ENCODE results near the gene ARHGAP18.

DNA sequence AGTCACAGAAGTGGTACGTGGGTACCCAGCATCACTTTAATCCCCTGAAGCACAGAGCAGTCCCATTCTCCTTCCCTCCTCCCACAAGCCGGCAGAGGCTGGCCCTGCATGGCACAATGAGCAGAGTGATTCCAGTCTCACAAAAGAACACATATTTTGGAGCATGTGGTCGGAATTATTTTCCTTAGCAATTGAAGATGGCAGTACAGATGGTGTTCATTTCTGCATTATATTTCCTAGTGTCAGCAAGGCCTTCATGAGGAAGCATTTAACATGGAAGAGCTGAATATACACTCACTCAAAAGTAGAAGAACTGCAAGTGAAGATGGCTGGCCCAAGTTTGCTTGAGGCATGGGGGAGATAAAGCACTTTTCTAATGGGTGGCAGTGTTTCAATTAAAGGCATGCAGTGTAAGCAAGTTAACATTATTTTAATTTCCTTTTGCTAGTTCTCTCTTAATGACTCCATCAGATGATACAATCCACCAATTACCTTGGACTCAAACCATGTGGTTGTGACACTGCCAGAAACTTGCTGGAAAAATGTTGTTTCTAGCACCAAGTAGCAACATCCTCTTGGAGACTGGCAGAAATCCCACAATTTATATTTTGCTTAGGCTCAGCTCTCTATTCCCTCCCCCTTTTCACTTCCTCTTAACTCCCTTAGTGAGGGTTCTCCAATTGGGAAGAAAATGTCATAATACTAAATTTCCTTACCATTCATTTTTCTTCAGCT lies 74.4 kb downstream of the ARHGAP18 start:
- TF ChIP-seq POLR2A (IDR thresholded peaks at IDR 0.05) (no peak), CTCF (IDR thresholded peaks at IDR 0.05) (no peak)

All from lower leg skin (tissue), 3 donors.